GM06990 (cell line): ENCODE results near the gene MDM4.

ENCODE experiments used
- DNase-seq: peaks from one replicate; pipeline ENCODE4 v3.0.0-alpha.2; 2011; ENCODE audit not compliant: insufficient read length; ENCODE audit errors: extremely low read depth
- H3K27me3 ChIP-seq: replicated peaks from 2 replicates; pipeline ENCODE4 v1.6.0; 2011; ENCODE audit warnings: low read length; ENCODE audit not compliant: control insufficient read depth, insufficient read depth
- H3K36me3 ChIP-seq: 2 replicates; pipeline ENCODE4 v1.5.1; 2011; ENCODE audit warnings: low read length; ENCODE audit not compliant: control insufficient read depth, insufficient read depth
- H3K4me3 ChIP-seq: replicated peaks from 2 replicates; pipeline ENCODE4 v1.5.1; 2011; ENCODE audit warnings: low read depth, mild to moderate bottlenecking, control low read depth, low read length
- TF ChIP-seq, protein P1 (sequence below): IDR thresholded peaks from 2 replicates; pipeline ENCODE4 v1.5.1; 2011; ENCODE audit warnings: low read length, control low read depth, mild to moderate bottlenecking, inconsistent platforms; ENCODE audit not compliant: insufficient read depth, poor library complexity, severe bottlenecking

The MDM4 gene

DNA sequence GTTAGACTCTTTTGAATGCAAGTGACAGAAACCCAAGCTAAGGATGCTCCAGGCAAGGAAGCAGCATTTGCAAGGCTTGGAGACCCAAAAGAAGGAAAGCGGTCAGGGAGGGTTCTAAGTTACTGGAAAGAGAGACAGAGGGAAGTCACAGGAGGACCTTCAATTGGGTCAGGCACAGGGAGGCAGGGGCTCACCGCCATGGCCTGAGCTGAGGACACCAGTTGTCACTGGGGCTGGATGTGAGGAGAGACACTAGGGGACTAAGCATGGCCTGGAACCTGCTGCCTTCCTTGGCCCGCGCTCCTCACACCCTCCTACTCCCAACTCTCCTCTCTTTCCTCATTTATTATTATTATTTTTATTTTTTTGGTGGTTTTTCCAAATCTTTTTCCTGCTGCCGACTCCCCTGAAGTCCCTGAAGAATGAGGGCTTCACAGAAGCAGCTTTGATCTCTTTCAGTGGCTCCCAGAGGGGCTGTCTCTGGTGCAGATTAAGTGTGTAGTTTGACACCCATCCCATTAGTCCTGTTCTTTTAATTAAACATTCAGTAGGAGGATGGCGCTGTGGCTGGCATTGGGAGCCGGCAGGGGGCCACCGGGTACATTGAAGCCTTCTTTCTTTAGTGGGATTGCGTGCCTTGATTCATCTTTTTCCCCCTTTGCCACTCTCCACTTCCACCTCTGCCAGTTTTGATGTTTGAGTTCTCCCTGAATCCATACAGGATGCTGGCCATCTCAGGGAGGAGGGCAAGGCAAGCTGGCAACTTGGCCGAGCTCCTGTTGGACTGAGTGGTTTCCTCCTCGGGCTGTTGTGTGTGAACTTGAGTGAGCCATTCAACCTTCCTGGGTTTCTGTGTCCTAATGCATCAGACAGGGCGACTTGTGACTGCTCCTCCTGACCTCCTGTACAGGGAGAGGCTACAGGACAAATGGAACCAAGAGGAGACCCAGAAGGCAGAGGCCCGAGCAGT lies 59.3 kb downstream of the MDM4 start:
- TF ChIP-seq, protein P1, sequence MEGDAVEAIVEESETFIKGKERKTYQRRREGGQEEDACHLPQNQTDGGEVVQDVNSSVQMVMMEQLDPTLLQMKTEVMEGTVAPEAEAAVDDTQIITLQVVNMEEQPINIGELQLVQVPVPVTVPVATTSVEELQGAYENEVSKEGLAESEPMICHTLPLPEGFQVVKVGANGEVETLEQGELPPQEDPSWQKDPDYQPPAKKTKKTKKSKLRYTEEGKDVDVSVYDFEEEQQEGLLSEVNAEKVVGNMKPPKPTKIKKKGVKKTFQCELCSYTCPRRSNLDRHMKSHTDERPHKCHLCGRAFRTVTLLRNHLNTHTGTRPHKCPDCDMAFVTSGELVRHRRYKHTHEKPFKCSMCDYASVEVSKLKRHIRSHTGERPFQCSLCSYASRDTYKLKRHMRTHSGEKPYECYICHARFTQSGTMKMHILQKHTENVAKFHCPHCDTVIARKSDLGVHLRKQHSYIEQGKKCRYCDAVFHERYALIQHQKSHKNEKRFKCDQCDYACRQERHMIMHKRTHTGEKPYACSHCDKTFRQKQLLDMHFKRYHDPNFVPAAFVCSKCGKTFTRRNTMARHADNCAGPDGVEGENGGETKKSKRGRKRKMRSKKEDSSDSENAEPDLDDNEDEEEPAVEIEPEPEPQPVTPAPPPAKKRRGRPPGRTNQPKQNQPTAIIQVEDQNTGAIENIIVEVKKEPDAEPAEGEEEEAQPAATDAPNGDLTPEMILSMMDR: no peak
- no peak for DNase-seq
- Histone ChIP-seq H3K4me3 (no peak overlapping the region), H3K36me3 (peaks cover 7% of the 10 kb centered on the region), H3K27me3 (no peaks in the 10 kb centered on the region)

DNA sequence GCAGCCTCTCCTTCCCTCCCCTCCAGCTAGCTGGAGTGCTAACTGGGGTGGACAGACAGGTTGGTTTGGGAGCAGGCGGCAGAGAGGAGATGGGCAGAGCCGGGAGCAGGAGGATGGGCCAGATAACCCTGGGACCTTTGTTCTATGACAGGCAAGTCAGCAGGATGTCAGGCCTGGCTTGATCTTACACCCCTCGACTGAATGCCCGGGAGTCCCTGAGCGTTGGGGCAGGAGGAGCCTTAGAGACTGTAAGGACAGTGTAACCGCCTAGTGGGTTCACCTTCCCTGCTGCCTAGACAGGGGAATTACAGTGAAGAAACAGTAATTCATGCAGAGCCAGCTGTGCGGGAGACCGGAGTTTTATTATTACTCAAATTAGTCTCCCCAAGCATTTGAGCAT lies 60.2 kb downstream of the MDM4 start:
- TF ChIP-seq, protein P1: no peak
- no peak for DNase-seq
- Histone ChIP-seq H3K27me3 (no peaks in the 10 kb centered on the region), H3K36me3 (peaks cover 6% of the 10 kb centered on the region), H3K4me3 (no peak overlapping the region)

DNA sequence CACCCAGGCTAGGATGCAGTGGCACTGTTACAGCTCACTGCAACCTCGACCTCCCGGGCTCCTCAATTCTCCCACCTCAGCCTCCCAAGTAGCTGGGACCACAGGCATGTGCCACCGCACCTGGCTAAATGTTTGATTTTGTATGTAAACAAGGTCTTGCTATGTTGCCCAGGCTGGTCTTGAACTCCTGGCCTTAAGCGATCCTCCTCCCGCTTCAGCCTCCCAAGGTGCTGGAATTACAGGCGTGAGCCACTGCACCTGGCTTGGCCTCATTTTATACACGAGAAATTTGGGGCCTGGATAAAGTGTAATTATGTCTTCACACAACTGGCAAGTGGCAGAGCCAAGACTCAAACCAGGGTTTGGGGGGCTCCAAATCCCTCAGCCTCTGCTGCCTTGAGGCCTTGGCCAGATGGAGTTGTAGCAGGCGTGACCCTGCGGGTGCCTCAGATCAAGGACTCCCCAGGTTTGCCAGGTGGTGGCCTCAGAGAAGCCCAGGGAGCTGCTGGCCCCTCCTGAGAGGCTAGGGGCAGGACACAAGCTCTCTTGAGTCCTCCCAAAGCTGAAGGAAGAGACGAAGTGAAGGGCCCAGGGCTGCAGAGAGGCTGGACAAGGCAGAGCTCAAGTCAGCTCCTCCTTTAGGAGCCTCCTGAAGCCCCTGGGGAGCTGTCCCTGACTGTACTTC lies 61.7 kb downstream of the MDM4 start:
- Histone ChIP-seq H3K27me3 (no peaks in the 10 kb centered on the region), H3K36me3 (peaks cover 6% of the 10 kb centered on the region), H3K4me3 (no peak overlapping the region)
- TF ChIP-seq, protein P1: no peak
- DNase-seq: no peak

DNA sequence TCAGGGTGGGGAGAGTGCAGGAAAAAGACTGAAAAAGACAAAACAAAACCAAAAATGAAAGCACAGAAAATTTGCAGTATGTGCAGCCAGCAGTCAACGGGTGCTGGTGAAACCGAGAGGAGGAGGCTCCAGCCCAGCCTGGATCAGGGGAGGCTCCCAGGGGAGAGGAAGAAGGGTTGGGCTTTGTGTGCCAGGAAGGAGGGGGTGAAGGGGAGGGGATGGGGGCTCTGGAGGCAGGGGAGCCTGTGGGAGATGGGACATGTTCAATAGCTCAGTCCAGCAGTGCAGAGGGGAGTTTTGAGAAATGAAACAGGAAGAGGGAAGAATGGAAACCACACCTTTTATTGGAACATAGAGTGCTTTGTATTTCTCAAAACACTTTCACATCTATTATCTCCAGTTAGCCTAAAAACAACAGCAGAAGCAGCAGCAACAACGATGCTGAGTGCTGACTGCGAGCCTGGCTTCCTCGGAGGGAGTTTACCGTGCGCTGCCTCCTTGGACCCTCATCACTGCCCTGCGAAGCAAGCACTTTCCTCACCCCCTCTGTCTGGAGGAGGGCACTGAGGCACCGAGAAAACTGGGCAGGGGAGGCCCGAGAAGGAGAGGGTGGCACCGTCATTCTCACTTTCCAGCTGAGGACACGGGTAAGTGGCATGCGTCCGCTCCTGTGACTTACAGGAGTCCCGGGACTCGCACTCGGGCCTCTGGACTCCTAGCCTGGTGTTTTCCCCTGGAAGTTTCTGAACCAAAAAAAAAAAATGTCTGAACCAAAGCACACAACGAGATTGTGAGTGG lies 62.9 kb downstream of the MDM4 start:
- H3K4me3 ChIP-seq: peak overlapping the region; percentile 50
- peak; percentile 70 for DNase-seq
- H3K36me3 ChIP-seq: no peaks in the 10 kb centered on the region; the same call in none of the 2 replicates
- TF ChIP-seq, protein P1: no peak
- H3K27me3 ChIP-seq: no peaks in the 10 kb centered on the region

DNA sequence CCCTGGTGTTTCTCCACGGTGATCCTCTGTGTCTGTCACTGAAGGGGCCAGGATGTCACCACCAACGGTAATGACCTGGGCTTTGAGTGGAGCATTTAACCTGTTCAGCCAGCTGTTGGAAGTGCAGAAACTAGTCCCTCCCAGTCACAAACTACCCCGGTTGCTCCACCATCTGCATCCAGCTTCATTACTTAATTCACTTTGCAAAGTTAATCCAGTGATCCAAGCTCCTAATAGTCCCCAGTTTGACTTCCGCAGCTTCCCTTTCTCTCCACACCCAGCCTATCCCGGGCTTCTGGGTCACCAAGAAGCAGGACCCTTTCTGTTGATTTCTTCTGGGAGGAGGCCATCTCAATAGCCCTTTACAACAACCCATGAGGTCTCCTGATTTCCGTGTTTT lies 63.5 kb downstream of the MDM4 start:
- H3K27me3 ChIP-seq: no peaks in the 10 kb centered on the region

More for the DNA sequence above, 63.5 kb downstream of the MDM4 start:
- DNase-seq: no peak
- no peaks in the 10 kb centered on the region; the same call in none of the 2 replicates for H3K36me3 ChIP-seq
- TF ChIP-seq, protein P1: no peak
- peak overlapping the region; percentile 50 for H3K4me3 ChIP-seq
